ENCODE results near the gene CORO7. TPM values are rescaled to one million over a fixed set of nuclear protein-coding genes. Genes with fewer than 3 reads are reported as not detected.

Gene CORO7
- total RNA-seq, 1 donor from 2014 or later: 35.1 TPM

GRCh38 chr16:4393240-4393600 lies 23.2 kb downstream of the CORO7 start:
- H3K27ac Mint-ChIP-seq: peak overlapping the region; percentile 95
- H3K27me3 Mint-ChIP-seq (ENCODE audit: low read depth): no peaks in the 10 kb centered on the region
- no peak for TF ChIP-seq CTCF (IDR thresholded peaks at IDR 0.05; ENCODE audit: unreplicated experiment)
- H3K9me3 Mint-ChIP-seq: no peaks in the 10 kb centered on the region
- peaks cover 5% of the 10 kb centered on the region for H3K36me3 Mint-ChIP-seq
- no peak overlapping the region for H3K4me3 Mint-ChIP-seq
- DNase-seq (ENCODE audit: low spot score in 2 of 2, unreplicated experiment in 2 of 2): no peak
- peaks cover 43% of the 10 kb centered on the region for H3K4me1 Mint-ChIP-seq

GRCh38 chr16:4392382-4393239 lies 23.8 kb downstream of the CORO7 start:
- Mint-ChIP-seq H3K9me3 (no peaks in the 10 kb centered on the region), H3K27me3 (ENCODE audit: low read depth) (no peaks in the 10 kb centered on the region), H3K4me1 (peaks cover 43% of the 10 kb centered on the region), H3K4me3 (peak overlapping the region; percentile 15), H3K36me3 (peaks cover 5% of the 10 kb centered on the region), H3K27ac (peak overlapping the region; percentile 95)
- TF ChIP-seq CTCF (IDR thresholded peaks at IDR 0.05; ENCODE audit: unreplicated experiment): no peak
- DNase-seq (ENCODE audit: low spot score in 2 of 2, unreplicated experiment in 2 of 2): peak; percentile 72 to 83

- Mint-ChIP-seq H3K4me1 (peaks cover 51% of the 10 kb centered on the region), H3K4me3 (no peak overlapping the region), H3K9me3 (no peaks in the 10 kb centered on the region), H3K27ac (peak overlapping the region; percentile 95), H3K36me3 (peaks cover 5% of the 10 kb centered on the region), H3K27me3 (ENCODE audit: low read depth) (no peaks in the 10 kb centered on the region)
- no peak for DNase-seq (ENCODE audit: low spot score in 2 of 2, unreplicated experiment in 2 of 2)
- no peak for TF ChIP-seq CTCF (IDR thresholded peaks at IDR 0.05; ENCODE audit: unreplicated experiment)
These were observed 24.6 kb downstream of the CORO7 start for GRCh38 chr16:4391631-4392381.

GRCh38 chr16:4390266-4391260 lies 25.8 kb downstream of the CORO7 start:
- DNase-seq (ENCODE audit: low spot score in 2 of 2, unreplicated experiment in 2 of 2): no peak
- H3K27me3 Mint-ChIP-seq (ENCODE audit: low read depth): no peaks in the 10 kb centered on the region
- H3K27ac Mint-ChIP-seq: peak overlapping the region; percentile 64
- peaks cover 2% of the 10 kb centered on the region for H3K36me3 Mint-ChIP-seq
- no peak overlapping the region for H3K4me3 Mint-ChIP-seq
- no peak for TF ChIP-seq CTCF (IDR thresholded peaks at IDR 0.05; ENCODE audit: unreplicated experiment)
- no peaks in the 10 kb centered on the region for H3K9me3 Mint-ChIP-seq
- peaks cover 56% of the 10 kb centered on the region for H3K4me1 Mint-ChIP-seq

Measured in mesothelial cell of epicardium (in vitro differentiated cells).